ENCODE data around the gene OR14A2. TPM values are rescaled to one million over a fixed set of nuclear protein-coding genes. Genes with fewer than 3 reads are reported as not detected.

The OR14A2 gene
- not detected in 2 replicates for total RNA-seq

DNA sequence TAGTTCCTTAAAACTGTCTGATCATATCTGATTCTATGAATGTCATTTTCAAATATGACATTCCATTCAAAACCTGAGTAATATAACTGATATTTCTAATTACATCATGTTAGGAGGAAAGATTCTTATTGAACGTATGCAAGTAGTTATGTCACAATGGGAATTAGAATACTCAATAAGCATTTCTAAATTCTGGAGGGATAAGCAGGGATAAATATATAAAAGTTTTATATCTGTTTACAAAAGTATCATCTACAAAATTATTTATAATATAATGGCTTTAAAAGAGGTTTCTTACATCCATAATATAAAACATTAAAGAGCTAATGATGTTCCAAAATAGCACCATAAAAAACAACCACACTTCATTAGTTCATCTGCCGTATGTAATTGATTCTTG lies at the start of gene OR14A2:
Gene OR14A2, minus strand, starts transcription at position 101 of the 400 bp plus-strand sequence.

DNA sequence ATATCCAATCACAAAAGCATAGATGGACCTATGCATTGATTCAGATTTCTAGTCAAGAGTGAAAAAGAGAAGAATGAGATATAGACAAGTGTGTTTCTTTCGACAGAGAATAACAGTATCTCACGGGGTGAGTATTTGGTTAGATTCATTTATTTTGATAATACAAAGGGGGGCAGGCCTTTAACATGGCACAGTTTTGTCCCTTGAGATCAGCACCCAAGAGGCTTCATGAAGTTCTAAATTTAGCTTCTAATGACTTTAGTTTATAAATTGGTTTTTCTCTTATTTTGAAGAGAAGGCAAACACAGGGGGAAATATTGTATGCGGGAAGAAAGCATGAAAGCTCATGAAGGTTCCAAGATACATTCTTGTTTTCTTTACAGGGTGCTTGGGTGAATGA lies 12.5 kb upstream of the OR14A2 start, which contains the start of gene OR1C1:
Gene OR1C1, minus strand, starts transcription at position 101 of the 400 bp plus-strand sequence. CDS start 2,150 bp downstream, outside the sequence.

DNA sequence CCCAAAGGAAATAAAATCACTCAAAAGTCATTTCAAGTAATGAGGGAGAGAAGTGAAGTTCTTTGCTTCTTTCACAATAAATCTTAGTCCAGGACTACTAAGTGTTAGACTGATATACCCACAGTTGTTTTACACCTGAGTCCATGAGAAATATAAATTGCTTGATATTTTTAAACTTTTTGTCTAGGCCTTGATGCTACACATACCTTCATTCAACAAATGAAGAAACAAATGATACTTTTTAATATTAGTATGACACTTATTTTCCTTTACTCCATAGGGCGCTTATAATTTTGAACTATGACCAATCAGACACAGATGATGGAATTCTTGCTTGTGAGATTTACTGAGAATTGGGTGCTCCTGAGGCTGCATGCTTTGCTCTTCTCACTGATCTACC lies 9.6 kb downstream of the OR14A2 start, which contains the start of gene OR14K1:
Gene OR14K1, plus strand, starts transcription at position 301 of the 400 bp plus-strand sequence. Its CDS starts 0 bp downstream, at position 301.

DNA sequence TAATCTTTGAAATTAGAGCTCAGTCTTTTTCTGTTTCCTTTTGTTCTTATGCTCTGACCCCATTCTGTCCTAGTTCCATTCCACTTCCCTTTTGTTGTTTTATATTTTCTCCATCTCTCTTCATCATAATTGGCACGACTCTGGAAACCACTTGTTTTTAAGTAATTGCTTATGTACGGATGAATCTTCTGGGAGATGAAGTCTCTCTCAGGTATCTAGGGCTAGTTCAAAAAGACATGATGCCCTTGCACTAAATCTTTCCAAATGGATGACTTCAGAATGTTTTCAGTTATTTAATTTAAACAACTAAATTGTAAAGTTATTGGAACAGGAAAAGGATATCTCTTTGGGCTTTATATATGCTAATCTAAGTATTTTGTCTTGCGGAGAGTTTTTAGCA lies 31.4 kb downstream of the OR14A2 start, which contains the start of gene OR6F1:
Gene OR6F1, minus strand, starts transcription at position 101 of the 400 bp plus-strand sequence. CDS start 3,891 bp downstream, outside the sequence.

DNA sequence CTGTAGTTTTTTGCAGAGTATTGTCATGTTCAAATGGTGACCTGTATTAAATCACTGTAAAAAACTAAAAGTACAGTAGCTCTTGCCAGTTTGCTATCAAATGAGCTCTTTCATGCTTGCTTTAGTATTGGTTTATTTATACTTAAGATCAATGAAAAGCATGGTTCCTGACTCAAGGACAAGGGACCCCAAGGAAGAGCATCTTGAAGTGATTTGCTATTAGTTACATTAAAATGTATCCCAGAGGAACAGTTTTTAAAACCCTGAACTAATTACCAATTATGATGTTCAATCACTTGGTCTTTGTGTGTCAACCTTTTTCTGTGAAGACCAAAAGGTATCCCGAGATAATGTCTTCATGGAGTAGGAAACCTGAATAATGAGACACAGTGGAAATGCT lies 68.3 kb downstream of the OR14A2 start, which contains the start of gene OR13G1:
Gene OR13G1, minus strand, starts transcription at position 101 of the 400 bp plus-strand sequence. CDS start 6,698 bp downstream, outside the sequence.

Other genes starting within 250 kb of the OR14A2 start
- gene OR2C3, start 211.7 kb downstream of the OR14A2 start, total RNA-seq = not detected in 2 replicates
- not detected in 2 replicates for gene GCSAML, start 199.0 kb downstream of the OR14A2 start, total RNA-seq
- not detected in 2 replicates for gene OR2G2, start 159.8 kb downstream of the OR14A2 start, total RNA-seq
- not detected in 2 replicates for gene OR2G3, start 142.6 kb downstream of the OR14A2 start, total RNA-seq
- not detected in 2 replicates for gene OR13G1, start 68.4 kb downstream of the OR14A2 start, total RNA-seq
- gene OR6F1, start 31.5 kb downstream of the OR14A2 start, total RNA-seq = not detected in 2 replicates
- gene OR14K1, start 9.5 kb downstream of the OR14A2 start, total RNA-seq = not detected in 2 replicates
- not detected in 2 replicates for gene OR1C1, start 12.4 kb upstream of the OR14A2 start, total RNA-seq
- gene OR14A16, start 76.0 kb upstream of the OR14A2 start, total RNA-seq = not detected in 2 replicates
- not detected in 2 replicates for gene OR11L1, start 93.8 kb upstream of the OR14A2 start, total RNA-seq
- 0.98 and 4.0 TPM in 2 replicates for gene TRIM58, start 109.0 kb upstream of the OR14A2 start, total RNA-seq
- gene OR2W3, start 147.4 kb upstream of the OR14A2 start, total RNA-seq = 0.20 and 3.7 TPM in 2 replicates
- not detected in 2 replicates for gene OR2T8, start 172.1 kb upstream of the OR14A2 start, total RNA-seq
- not detected in 2 replicates for gene OR2AJ1, start 176.7 kb upstream of the OR14A2 start, total RNA-seq
- gene OR2L8, start 200.7 kb upstream of the OR14A2 start, total RNA-seq = not detected in 2 replicates
- gene OR2AK2, start 217.1 kb upstream of the OR14A2 start, total RNA-seq = not detected in 2 replicates